Kasumi-1 (cell line): ENCODE results near the gene PLEKHA6.
"Not testable (repeated sequence)": the region's sequence is repeated elsewhere in the genome, so short reads cannot be mapped to it uniquely, and the experiment has no call there.

Source experiments
- DNase-seq, 2 experiments: peaks; one replicate each; lab custom pipeline; 2025; lab: John Stamatoyannopoulos, UW

PLEKHA6 gene

DNA sequence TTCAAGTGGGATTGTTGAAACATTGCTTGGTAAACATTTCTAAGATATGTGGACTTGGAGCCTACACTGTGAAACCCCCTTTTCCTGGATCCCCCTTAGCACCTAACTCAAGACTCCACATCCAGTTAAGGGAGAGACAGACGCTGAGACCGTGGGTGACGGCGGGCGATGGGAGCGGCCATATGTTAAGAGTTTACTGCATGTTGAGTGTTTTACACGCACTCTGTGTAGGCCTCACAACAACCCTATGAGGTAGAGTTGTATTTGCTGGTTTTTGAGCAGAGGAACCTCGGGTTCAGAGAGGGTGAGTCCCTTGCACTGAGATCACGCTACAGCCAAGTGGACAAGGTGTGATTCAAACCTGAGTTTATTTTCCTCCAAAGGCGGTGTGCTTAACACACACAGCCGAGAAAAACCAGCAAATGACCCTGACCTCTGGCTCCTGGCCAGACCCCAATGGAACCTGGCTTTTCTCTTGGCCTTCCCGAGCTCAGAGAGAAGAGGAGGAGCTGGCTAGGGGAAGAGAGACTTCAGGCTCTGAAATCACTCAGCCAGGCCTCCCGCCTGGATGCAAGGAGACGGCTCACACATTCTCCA is 99.0 kb downstream of the PLEKHA6 start:
- DNase-seq = no peak

DNA sequence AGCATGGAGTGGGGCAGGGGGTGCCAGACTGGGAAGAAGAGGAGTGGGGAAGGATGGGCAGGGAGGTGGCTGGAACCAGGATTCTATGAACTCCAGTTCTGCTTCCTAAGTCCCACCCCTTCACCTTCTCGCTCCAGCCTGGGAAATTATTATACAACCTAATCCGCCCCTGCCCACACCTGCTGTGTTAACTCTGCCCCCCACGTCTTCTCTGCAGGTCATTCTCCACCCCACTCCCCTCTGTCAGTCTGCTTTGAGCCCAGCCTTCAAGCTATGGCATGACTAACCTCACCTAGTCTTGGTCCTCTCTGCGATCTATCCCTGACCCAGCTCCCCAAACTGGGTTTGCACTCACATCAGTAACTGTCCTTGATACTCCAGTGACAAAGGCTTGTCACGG is 99.9 kb downstream of the PLEKHA6 start:
- DNase-seq = no peak

DNA sequence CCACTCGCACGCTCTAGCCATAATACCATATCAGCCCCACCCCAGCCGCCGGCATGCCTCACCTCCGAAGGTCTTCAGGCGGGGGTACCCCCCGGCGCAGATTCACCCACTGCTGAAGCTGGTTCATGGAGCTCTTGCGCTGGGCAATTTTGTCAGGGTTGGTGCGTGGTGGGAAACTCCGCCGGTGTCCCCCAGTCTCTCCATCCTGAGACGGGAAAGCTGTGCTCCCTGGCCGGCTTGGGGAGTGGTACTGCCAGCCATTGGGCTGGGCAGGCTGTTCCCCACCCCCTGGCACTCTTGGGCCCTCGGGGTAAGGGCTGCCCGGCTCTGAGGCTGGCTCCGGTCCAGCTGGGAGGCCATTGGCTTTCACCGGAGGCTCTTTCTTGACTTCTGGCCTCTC is 100.5 kb downstream of the PLEKHA6 start:
- no peak for DNase-seq

DNA sequence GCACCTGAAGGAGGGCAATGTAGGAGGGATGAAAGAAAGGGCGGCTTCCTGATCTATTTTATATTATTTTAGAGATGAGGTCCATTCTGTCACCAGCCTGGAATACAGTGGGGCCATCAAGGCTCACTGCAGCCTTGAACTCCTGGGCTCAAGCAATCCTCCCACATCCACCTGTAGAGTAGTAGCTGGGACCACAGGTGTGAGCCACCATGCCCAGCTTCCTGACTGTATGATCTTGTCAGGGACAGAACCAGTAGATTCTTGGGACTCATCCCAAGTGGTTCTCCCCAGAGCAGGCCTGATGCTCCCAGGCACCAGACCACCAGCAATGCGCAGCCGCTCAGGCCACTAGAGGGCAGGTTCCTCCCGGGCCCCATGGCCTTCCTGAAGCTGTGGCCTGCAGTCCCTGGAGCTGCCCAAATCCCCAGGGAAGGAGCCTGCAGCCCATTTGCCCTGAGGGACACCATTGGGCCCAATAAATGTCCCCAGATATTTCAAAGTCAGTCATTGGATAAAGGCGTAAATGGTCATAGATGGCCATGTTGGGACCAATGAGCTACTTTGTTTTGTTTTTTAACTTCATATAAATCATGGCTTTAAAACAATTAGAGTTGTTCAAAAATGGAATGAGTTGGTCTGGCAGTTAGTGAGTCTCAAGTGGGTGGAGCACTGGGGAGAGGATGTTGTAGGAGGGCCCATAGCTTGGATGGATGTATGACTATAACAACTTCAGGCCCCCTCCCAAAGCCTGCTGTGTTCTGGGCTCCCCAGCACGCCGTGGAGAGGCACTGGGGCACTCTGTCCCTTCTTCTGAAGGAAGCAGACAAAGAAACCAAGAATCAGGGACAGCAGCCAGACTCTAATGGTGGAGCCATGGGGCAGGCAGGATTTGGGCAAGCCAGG is 101.3 kb downstream of the PLEKHA6 start:
- DNase-seq = peak; percentile 26 to 42

GRCh38 chr1:204257446-204257845 is 102.3 kb downstream of the PLEKHA6 start:
- DNase-seq = no peak

- no peak for DNase-seq
These were observed 103.2 kb downstream of the PLEKHA6 start for GRCh38 chr1:204256531-204256930.

GRCh38 chr1:204255966-204256365 is 103.8 kb downstream of the PLEKHA6 start:
- DNase-seq = no peak

DNA sequence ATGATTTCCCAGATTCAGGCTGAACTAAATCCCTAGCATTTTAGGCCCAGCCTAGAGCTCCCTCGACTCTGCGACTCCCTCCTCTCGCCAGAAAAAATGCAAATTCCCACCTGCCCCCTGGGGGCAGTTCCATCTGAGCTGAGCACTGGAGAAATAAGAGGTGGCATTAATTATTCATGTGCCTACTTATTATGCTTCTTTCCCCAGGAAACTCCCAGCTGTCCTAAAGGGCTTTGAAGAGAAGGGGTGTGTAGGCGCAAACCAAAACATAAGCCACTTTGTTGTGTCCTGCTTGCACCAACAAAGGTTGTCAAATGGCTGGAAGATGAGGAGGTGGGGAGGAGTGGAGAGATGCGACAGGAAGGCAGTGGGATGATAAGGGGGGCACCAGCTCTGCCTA is 104.5 kb downstream of the PLEKHA6 start:
- no peak for DNase-seq

- DNase-seq = no peak
These were observed 105.6 kb downstream of the PLEKHA6 start for GRCh38 chr1:204254031-204254661.

DNA sequence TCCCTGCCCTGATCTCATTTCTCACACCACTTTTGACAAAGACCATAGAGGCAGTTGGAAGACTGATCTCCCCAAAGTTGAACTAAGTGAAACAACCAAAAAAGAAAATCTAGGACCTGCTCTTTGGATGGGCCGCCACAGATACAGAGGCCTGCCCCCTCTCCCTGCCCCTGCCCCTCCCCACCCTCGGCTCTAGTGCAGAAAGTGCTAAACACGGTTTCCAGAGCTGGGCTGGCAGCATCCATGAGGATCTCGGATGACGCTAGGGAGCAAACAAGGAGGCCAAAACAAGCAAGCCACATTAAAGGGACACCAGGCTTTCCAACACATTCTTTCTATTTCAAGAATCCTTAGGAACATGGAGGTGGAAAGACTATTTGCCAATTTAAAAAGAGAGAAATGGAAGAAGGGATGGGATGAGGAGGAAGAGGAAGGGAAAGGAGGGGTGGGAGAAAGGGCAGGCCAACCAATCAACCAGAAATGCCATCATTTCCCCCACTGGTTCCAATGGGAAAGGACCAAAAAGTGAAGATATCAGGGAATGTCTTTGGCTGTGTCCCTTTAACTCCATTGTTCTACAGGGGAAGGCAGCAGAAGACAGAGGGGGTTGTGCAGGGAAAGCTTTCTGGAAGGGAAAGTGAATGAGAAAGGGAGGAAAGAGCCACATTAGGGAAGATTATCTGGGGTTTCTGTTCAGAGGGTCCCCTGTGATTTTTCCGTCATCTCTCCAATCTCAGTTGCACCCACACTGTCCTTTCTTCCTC is 107.6 kb downstream of the PLEKHA6 start:
- DNase-seq = no peak

DNA sequence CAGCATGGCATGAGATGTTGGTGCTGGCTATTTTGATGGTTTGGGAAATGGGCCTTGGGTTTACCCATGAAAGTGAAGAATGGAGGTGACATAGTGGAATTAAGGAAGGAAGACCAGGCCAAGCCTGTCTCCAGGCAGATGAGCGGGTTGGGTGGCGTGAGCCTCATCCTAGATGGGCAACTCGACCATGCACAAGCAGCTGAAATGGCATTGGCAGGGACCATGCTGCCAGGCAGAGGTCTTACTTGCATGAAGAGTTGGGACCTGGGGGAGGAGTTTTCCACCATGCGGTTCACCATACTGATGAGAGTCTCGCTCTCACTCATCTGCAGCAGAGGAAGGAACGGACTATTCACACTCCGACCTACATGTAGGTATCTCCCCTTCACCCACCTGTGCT is 108.4 kb downstream of the PLEKHA6 start:
- no peak for DNase-seq

GRCh38 chr1:204250428-204251030 is 109.2 kb downstream of the PLEKHA6 start:
- no peak for DNase-seq

DNA sequence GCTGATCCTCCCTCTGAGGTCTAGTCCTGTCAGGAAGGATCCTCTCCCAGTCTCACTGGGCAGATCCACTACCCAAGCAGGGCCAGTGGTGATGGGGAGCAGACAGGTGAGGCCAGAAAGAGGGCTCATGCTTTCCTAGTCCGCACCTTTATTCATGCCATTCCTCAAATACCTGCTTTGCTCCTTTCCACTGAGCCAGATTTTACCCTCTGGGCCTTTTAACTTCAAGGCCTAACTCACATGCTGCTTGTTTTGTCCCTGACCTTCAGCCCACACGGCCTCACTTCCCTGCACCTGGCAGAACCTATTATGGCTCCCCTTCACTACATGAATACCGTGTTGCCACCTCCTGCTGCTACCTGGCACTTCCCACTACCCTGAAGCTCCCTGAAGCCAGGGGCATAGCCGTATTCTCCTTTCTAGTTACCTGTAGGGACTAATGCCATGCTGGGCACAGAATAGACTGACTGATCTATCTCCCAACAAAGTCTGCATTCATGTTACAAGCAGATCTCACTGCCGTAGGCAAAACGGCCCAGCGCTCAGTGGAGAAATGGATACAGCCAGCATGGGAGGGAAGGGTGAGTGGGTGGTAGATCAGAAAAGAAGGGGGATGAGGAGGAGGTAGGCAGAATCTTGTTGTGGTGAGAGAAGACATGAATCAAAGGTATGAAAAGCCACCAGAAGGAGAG is 109.8 kb downstream of the PLEKHA6 start:
- no peak for DNase-seq

DNA sequence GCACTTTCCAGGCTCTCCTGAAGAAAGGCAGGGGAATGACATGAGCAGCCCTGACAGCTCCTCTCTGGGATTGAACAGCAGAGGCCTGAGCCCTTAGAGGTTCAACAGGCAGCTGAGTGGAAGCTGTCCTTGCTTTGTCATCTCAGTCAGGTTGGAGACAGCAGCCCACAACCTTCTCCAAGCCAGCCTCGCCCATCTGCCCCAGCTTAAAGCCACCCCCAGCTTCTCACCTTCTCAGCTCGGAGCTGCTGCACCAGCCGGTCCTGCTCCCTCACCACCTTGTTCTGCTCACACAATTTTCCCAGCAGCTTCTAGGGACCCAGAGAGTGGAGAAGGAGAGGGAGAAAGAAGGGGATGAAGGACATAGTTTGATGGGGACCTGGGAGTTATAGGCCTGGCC is 110.8 kb downstream of the PLEKHA6 start:
- no peak for DNase-seq

GRCh38 chr1:204246876-204247275 is 112.9 kb downstream of the PLEKHA6 start:
- no peak for DNase-seq

DNA sequence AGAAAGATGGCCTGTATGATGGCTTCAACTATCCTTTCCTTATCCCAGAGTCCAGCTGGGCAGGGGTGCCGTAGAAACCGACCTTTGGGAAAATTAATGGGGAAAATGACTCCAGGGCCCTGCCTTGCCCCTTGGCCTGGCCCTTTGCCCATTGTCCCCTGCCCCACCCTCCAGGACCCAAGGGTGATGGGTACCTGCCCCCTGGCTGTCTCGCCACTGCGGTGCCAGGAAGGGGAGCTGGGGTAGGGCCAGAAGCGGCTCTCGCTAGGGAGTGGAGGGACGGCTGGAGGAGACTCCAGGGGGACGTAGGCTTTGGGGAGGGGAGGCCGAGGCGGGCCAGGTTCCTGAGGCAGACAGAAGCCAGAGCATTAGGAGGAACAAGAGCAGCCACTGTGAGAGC is 116.8 kb downstream of the PLEKHA6 start:
- no peak for DNase-seq

DNA sequence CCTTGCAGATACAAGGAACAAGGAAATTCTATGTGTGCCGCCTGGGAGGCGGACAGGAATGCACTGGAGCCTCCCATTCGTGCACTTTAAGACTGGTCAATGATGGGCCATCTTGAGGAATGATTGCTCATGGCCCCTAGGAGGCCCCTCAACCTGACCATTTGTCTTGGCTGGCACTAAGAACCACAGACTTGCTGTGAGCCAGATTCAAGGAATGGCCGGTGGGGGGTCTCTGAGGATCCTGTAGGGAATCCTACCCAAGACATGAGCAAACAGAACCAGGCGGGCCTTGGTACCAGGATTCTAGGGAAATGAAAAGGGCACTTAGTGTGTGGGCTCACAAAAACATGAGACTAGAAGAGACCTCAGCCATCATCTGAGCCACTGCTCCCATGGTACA is 117.8 kb downstream of the PLEKHA6 start:
- no peak for DNase-seq

- DNase-seq = no peak
These were observed 118.7 kb downstream of the PLEKHA6 start for GRCh38 chr1:204241050-204241449.

DNA sequence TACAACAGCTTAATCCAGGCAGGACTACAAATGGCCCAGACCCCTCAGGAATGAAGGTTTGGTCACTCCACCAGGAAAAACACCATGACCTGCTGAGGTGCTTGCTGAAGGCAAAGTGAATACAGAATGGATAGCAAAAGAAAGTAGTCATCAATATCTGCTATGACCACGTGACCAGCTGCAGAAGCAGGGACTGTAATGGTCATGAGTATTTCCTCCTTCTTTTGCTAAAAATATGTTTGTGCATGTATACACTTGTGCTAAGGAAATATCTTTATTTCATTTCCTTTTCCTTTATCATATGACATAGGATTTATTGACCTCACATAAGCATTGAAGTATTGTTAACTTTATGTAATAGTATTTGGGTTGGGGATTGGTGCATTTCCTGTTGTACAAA is 119.5 kb downstream of the PLEKHA6 start:
- DNase-seq = no peak

DNA sequence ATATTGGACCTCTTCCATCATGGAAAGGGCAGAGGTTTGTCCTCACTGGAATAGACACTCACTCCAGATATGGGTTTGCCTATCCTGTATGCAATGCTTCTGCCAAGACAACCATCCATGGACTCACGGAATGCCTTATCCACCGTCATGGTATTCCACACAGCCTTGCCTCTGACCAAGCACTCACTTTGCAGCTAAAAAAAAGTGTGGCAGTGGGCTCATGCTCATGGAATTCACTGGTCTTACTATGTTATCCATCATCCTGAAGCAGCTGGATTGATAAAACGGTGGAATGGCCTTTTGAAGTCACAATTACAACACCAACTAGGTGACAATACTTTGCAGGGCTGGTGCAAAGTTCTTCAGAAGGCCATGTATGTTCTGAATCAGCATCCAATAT is 120.3 kb downstream of the PLEKHA6 start:
- not testable (repeated sequence) for DNase-seq

DNA sequence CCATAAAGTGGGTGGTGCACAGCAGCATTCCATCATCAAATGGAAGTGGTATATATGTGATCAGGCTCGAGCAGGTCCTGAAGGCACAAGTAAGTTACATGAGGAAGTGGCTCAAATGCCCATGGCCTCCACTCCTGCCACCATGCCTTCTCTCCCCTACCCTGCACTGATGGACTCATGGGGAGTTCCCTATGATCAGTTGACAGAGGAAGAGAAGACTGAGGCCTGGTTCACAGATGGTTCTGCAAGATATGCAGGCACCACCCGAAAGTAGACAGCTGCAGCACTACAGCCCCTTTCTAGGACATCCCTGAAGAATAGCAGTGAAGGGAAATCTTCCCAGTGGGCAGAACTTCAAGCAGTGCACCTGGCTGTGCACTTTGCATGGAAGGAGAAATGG is 121.2 kb downstream of the PLEKHA6 start:
- not testable (repeated sequence) for DNase-seq
